H1 (cell line): ENCODE results near the gene KMT5B. TPM values are rescaled to one million over a fixed set of nuclear protein-coding genes. Genes with fewer than 3 reads are reported as not detected.

ENCODE experiments used
- GABPA ChIP-seq: IDR thresholded peaks from 2 replicates; pipeline ENCODE4 v1.6.1; 2011; ENCODE audit warnings: mild to moderate bottlenecking, low read length, moderate library complexity, borderline replicate concordance; ENCODE audit not compliant: insufficient read depth
- HDAC2 ChIP-seq, 2 experiments: fragments of 300-600 bp in 1 of 2; sonication (generic) in 1 of 2; IDR thresholded peaks; 2 replicates each; pipeline ENCODE4 v1.6.1; 2011 to 2012; ENCODE audit warnings: low read depth in 2 of 2, low read length in 2 of 2, mild to moderate bottlenecking in 2 of 2, moderate library complexity in 2 of 2, borderline replicate concordance in 1 of 2, inconsistent platforms in 1 of 2
- SIX5 ChIP-seq: IDR thresholded peaks from 2 replicates; pipeline ENCODE4 v1.6.1; 2011; ENCODE audit warnings: mild to moderate bottlenecking, low read depth, low read length
- polyA plus RNA-seq, 7 experiments: library from polyadenylated mRNA; depleted of rRNA in 3 of 7; stranded (reverse) in 5 of 7; unstranded in 2 of 7; fragments of >200 nt in 5 of 7; fragments of 200-250 nt in 2 of 7; gene quantifications; 1 replicate in 5 of 7; 2 replicates in 1 of 7; 4 replicates in 1 of 7; pipeline versions ENCODE4 v1.2.1 to v1.2.3, GENCODE V29; 2011 to 2013; ENCODE audit warnings: missing spikeins in 2 of 7, mixed read lengths in 2 of 7
- total RNA-seq: library from RNA; stranded (reverse); fragmentation: NEBNext Ultra II Directional; extraction: Animal tissue kit (Norgen Biotek cat#: 25700); gene quantifications from 2 replicates; pipeline ENCODE4 v1.2.1, GENCODE V29; 2021
- TF ChIP-seq, protein P1 (sequence below), 3 experiments: IDR thresholded peaks; 1 replicate in 2 of 3; 2 replicates in 1 of 3; pipeline versions ENCODE4 v1.5.1 to v1.6.1; 2011; ENCODE audit warnings: low read length in 3 of 3, mild to moderate bottlenecking in 3 of 3, inconsistent platforms in 2 of 3, low read depth in 1 of 3, moderate library complexity in 1 of 3; ENCODE audit not compliant: insufficient read depth in 1 of 3; ENCODE audit errors: control extremely low read depth in 1 of 3

KMT5B gene
- total and polyA plus RNA-seq, 2 of the 8 experiments (the other 6 are each of a cell fraction or from before 2014, with no cell fraction given) = 11.0 to 40.8 TPM

DNA sequence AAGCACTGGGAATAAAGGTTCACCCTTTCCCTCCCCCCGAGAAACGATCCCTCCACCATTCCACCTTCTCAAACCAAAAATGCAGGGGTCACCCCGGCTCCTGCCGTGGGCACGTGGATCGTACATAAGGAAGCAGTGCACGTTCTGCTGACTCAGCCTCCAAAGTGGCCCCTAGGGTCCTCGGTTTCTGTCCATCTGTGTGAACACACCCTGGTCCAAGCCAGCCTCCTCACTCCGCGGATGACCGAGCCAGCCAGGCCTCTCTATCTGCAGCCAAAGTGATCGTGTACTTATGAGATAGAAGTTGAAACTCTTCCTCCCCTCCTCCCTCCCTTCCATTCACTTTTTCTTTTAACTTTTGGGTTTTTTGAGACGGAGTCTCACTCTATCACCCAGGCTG lies 42.4 kb upstream of the KMT5B start (continued):
- TF ChIP-seq HDAC2 (IDR thresholded peaks at IDR 0.05; ENCODE audit: borderline replicate concordance in 1 of 2, low read depth in 2 of 2, low read length in 2 of 2) (no peak), SIX5 (no peak), GABPA (no peak)
- TF ChIP-seq, protein P1, sequence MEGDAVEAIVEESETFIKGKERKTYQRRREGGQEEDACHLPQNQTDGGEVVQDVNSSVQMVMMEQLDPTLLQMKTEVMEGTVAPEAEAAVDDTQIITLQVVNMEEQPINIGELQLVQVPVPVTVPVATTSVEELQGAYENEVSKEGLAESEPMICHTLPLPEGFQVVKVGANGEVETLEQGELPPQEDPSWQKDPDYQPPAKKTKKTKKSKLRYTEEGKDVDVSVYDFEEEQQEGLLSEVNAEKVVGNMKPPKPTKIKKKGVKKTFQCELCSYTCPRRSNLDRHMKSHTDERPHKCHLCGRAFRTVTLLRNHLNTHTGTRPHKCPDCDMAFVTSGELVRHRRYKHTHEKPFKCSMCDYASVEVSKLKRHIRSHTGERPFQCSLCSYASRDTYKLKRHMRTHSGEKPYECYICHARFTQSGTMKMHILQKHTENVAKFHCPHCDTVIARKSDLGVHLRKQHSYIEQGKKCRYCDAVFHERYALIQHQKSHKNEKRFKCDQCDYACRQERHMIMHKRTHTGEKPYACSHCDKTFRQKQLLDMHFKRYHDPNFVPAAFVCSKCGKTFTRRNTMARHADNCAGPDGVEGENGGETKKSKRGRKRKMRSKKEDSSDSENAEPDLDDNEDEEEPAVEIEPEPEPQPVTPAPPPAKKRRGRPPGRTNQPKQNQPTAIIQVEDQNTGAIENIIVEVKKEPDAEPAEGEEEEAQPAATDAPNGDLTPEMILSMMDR (IDR thresholded peaks at IDR 0.05; ENCODE audit: control extremely low read depth in 1 of 3, insufficient read depth in 1 of 3, low read depth in 1 of 3, low read length in 3 of 3) = no peak
